Astrocyte (in vitro differentiated cells and primary cell): ENCODE results near the gene AGGF1. TPM values are rescaled to one million over a fixed set of nuclear protein-coding genes. Genes with fewer than 3 reads are reported as not detected.

ENCODE experiments used
- DNase-seq: peaks from one replicate; pipeline ENCODE4 v3.0.0-alpha.2; 2010; ENCODE audit warnings: low read depth
- FAIRE-seq: peaks from 2 replicates; lab custom pipeline; 2011; peaks lifted over from hg19 to GRCh38; lab: Jason Lieb, UNC
- H2AFZ ChIP-seq: 2 replicates; pipeline ENCODE4 v1.6.0; 2012; ENCODE audit warnings: low read depth, low read length, inconsistent platforms
- H3K27ac ChIP-seq: 2 replicates; pipeline ENCODE4 v1.5.1; 2011; ENCODE audit warnings: low read depth, low read length, inconsistent platforms
- H3K27me3 ChIP-seq: 2 replicates; pipeline ENCODE4 v1.6.0; 2011; ENCODE audit warnings: low read length, inconsistent platforms; ENCODE audit not compliant: insufficient read depth
- H3K36me3 ChIP-seq: 2 replicates; pipeline ENCODE4 v1.5.1; 2011; ENCODE audit warnings: low read length, inconsistent platforms; ENCODE audit not compliant: insufficient read depth
- H3K4me1 ChIP-seq: 2 replicates; pipeline ENCODE4 v1.5.1; 2011; ENCODE audit warnings: low read length, inconsistent platforms; ENCODE audit not compliant: insufficient read depth
- H3K4me2 ChIP-seq: 2 replicates; pipeline ENCODE4 v1.6.0; 2012; ENCODE audit warnings: low read length, inconsistent platforms
- H3K4me3 ChIP-seq: 2 replicates; pipeline ENCODE4 v1.5.1; 2011; ENCODE audit warnings: low read depth, mild to moderate bottlenecking, low read length, inconsistent platforms; ENCODE audit not compliant: insufficient read depth
- H3K79me2 ChIP-seq: 2 replicates; pipeline ENCODE4 v1.6.0; 2012; ENCODE audit warnings: mild to moderate bottlenecking, low read length, inconsistent platforms; ENCODE audit not compliant: insufficient read depth
- H3K9ac ChIP-seq: 2 replicates; pipeline ENCODE4 v1.6.0; 2012; ENCODE audit warnings: mild to moderate bottlenecking, low read length, inconsistent platforms
- H3K9me3 ChIP-seq: 2 replicates; pipeline ENCODE4 v1.5.1; 2012; ENCODE audit warnings: low read depth, mild to moderate bottlenecking, low read length, inconsistent platforms; ENCODE audit not compliant: insufficient read depth
- H4K20me1 ChIP-seq: 2 replicates; pipeline ENCODE4 v1.6.0; 2012; ENCODE audit warnings: low read length, inconsistent platforms; ENCODE audit not compliant: insufficient read depth
- H3K27ac Mint-ChIP-seq: one replicate; pipeline ENCODE4 v1.8.0; 2021; ENCODE audit warnings: mild to moderate bottlenecking, mixed read lengths; ENCODE audit not compliant: unreplicated experiment
- H3K27me3 Mint-ChIP-seq: one replicate; pipeline ENCODE4 v1.8.0; 2021; ENCODE audit warnings: low read depth, mixed read lengths; ENCODE audit not compliant: unreplicated experiment
- H3K36me3 Mint-ChIP-seq: one replicate; pipeline ENCODE4 v1.8.0; 2021; ENCODE audit warnings: low read depth, mixed read lengths; ENCODE audit not compliant: unreplicated experiment
- H3K4me1 Mint-ChIP-seq: one replicate; pipeline ENCODE4 v1.8.0; 2021; ENCODE audit warnings: low read depth, mixed read lengths; ENCODE audit not compliant: unreplicated experiment
- H3K4me3 Mint-ChIP-seq: one replicate; pipeline ENCODE4 v1.8.0; 2021; ENCODE audit warnings: mild to moderate bottlenecking, moderate library complexity, mixed read lengths; ENCODE audit not compliant: unreplicated experiment
- H3K9me3 Mint-ChIP-seq: one replicate; pipeline ENCODE4 v1.8.0; 2021; ENCODE audit warnings: mild to moderate bottlenecking, mixed read lengths; ENCODE audit not compliant: unreplicated experiment
- CTCF ChIP-seq: IDR thresholded peaks from 2 replicates; pipeline ENCODE4 v1.5.1; 2011; ENCODE audit warnings: low read depth, mild to moderate bottlenecking, inconsistent platforms, low read length, moderate library complexity; ENCODE audit not compliant: insufficient read depth
- EZH2 ChIP-seq: IDR thresholded peaks from 2 replicates; pipeline ENCODE4 v1.6.1; 2012; ENCODE audit warnings: mild to moderate bottlenecking, low read length, inconsistent platforms; ENCODE audit not compliant: insufficient read depth
- total RNA-seq: library from RNA; stranded (reverse); gene quantifications from 2 replicates; pipeline ENCODE4 v1.2.1, GENCODE V29; 2021

AGGF1 gene
- total RNA-seq, 1 donor from 2014 or later, result 18.2 TPM

DNA sequence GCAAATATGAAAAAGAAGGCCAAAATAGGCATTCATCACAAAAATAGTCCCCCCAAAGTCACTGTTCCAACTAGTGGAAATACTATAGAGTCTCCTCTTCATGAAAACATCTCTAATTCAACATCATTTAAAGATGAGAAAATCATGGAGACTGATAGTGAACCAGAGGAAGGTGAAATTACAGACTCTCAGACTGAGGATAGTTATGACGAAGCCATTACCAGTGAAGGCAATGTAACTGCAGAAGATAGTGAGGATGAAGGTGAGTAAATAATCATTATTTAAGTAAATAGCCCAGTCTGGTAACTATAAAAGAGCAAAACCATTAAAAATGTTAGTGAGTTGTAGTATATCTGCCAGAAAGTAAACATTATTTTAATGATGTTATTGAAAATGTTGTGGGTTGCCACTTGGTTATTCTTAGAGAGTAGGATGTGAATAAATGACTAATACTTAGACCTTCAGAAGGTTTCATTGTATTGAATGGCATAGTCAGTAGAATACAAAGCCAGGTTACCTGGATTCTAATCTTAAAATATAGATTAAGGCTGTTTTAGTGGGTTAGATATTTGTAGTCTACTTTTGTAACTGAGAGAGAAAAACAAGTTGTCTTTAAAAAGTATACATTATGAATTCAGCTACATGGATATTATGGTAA lies 16.3 kb downstream of the AGGF1 start:
- no peaks in the 10 kb centered on the region for H3K4me1 Mint-ChIP-seq

GRCh38 chr5:77064040-77064439 lies 33.8 kb downstream of the AGGF1 start:
- Mint-ChIP-seq H3K27me3 (no peaks in the 10 kb centered on the region), H3K27ac (no peak overlapping the region), H3K9me3 (no peaks in the 10 kb centered on the region), H3K4me1 (peaks cover 7% of the 10 kb centered on the region), H3K4me3 (no peak overlapping the region), H3K36me3 (peaks cover 10% of the 10 kb centered on the region)
- FAIRE-seq (no peak), DNase-seq (no peak)
- TF ChIP-seq EZH2 (no peak), CTCF (no peak)
- Histone ChIP-seq H4K20me1 (no peaks in the 10 kb centered on the region), H3K79me2 (no peaks in the 10 kb centered on the region), H3K9ac (no peak overlapping the region), H3K4me1 (no peaks in the 10 kb centered on the region), H3K9me3 (no peaks in the 10 kb centered on the region), H3K27ac (no peak overlapping the region), H3K4me2 (no peak overlapping the region), H3K27me3 (no peaks in the 10 kb centered on the region), H2AFZ (no peak overlapping the region), H3K4me3 (no peak overlapping the region), H3K36me3 (peaks cover 18% of the 10 kb centered on the region)

More for the DNA sequence above, 16.3 kb downstream of the AGGF1 start:
- no peak overlapping the region for H2AFZ ChIP-seq
- H4K20me1 ChIP-seq, result no peaks in the 10 kb centered on the region
- H3K27me3 Mint-ChIP-seq, result no peaks in the 10 kb centered on the region
- H3K9me3 Mint-ChIP-seq, result no peaks in the 10 kb centered on the region
- H3K9me3 ChIP-seq, result no peaks in the 10 kb centered on the region
- no peak overlapping the region for H3K4me3 Mint-ChIP-seq
- H3K36me3 Mint-ChIP-seq, result peaks cover 4% of the 10 kb centered on the region
- H3K4me3 ChIP-seq, result no peak overlapping the region
- no peaks in the 10 kb centered on the region for H3K79me2 ChIP-seq
- no peak for DNase-seq
- H3K4me1 ChIP-seq, result no peaks in the 10 kb centered on the region
- H3K27ac ChIP-seq, result no peak overlapping the region
- no peak overlapping the region for H3K9ac ChIP-seq
- no peaks in the 10 kb centered on the region for H3K27me3 ChIP-seq
- no peak for TF ChIP-seq EZH2
- TF ChIP-seq CTCF, result no peak
- H3K36me3 ChIP-seq, result peaks cover 16% of the 10 kb centered on the region
- FAIRE-seq, result no peak
- no peak overlapping the region for H3K4me2 ChIP-seq
- no peak overlapping the region for H3K27ac Mint-ChIP-seq

- Histone ChIP-seq H3K36me3 (peaks cover 18% of the 10 kb centered on the region), H2AFZ (no peak overlapping the region), H3K9me3 (no peaks in the 10 kb centered on the region), H3K79me2 (no peaks in the 10 kb centered on the region), H3K4me2 (no peak overlapping the region), H3K4me3 (no peak overlapping the region), H3K27ac (no peak overlapping the region), H3K4me1 (no peaks in the 10 kb centered on the region), H3K27me3 (no peaks in the 10 kb centered on the region), H3K9ac (no peak overlapping the region), H4K20me1 (no peaks in the 10 kb centered on the region)
- peaks cover 7% of the 10 kb centered on the region for H3K36me3 Mint-ChIP-seq
- H3K27me3 Mint-ChIP-seq, result no peaks in the 10 kb centered on the region
- H3K4me3 Mint-ChIP-seq, result no peak overlapping the region
- FAIRE-seq, result no peak
- peaks cover 4% of the 10 kb centered on the region for H3K9me3 Mint-ChIP-seq
- DNase-seq, result no peak
- peaks cover 10% of the 10 kb centered on the region for H3K4me1 Mint-ChIP-seq
- no peak overlapping the region for H3K27ac Mint-ChIP-seq
- TF ChIP-seq EZH2 (no peak), CTCF (no peak)
Observed at GRCh38 chr5:77065256-77065655, 35.1 kb downstream of the AGGF1 start.
